ENCODE results near the gene SELP. TPM values are rescaled to one million over a fixed set of nuclear protein-coding genes. Genes with fewer than 3 reads are reported as not detected.

Gene SELP
- total and polyA plus RNA-seq, 7 donors = 0.23 to 9.4 (median 3.3) TPM; not detected in 1

DNA sequence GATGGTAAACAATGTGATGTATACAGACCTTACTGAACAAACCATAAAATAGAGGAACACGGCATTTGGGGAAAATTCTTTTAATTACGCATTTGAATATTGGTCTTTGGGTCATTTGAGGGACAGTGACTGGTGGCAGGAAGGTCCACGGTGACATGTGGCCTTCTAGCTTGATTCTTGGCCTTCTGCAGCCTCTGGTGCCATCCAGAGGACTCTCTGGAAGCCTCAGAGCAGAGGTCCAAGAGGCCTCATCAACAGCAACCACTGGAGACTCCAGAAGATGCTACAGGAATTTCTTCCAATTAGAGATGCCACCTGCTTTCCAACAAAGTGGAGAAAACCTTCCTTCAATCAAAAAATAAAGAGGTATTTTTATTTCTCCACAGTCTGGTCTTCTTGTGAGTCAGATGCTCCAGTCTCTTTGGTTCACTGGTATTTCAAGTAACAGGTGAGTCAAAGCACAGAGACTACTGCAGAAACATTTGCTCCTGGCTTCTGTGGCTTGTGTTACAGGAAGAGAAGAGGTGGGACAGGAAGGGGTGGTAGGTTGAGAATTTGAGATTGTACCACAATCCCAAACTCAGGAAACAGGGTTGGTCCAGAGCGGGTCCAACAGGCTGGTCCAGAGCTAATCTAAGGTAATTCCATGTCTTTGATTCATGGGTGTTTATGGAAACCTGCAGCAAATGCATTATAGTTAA, 41.0 kb downstream of the SELP start:
- H3K4me3 ChIP-seq = no peak overlapping the region
- H3K27ac ChIP-seq = no peak overlapping the region
- H3K27me3 ChIP-seq = peaks cover 0 to 11% (median 0%) of the 10 kb centered on the region in 3 donors
- WGBS, 2 donors = 77 to 79% methylated on average over 4 of the region's 4 CpGs
- no peaks in the 10 kb centered on the region for H3K9me3 ChIP-seq
- TF ChIP-seq EP300 (IDR thresholded peaks at IDR 0.05) (no peak), POLR2AphosphoS5 (IDR thresholded peaks at IDR 0.05) (no peak), POLR2A (IDR thresholded peaks at IDR 0.05) (no peak)
- TF ChIP-seq, protein P1, sequence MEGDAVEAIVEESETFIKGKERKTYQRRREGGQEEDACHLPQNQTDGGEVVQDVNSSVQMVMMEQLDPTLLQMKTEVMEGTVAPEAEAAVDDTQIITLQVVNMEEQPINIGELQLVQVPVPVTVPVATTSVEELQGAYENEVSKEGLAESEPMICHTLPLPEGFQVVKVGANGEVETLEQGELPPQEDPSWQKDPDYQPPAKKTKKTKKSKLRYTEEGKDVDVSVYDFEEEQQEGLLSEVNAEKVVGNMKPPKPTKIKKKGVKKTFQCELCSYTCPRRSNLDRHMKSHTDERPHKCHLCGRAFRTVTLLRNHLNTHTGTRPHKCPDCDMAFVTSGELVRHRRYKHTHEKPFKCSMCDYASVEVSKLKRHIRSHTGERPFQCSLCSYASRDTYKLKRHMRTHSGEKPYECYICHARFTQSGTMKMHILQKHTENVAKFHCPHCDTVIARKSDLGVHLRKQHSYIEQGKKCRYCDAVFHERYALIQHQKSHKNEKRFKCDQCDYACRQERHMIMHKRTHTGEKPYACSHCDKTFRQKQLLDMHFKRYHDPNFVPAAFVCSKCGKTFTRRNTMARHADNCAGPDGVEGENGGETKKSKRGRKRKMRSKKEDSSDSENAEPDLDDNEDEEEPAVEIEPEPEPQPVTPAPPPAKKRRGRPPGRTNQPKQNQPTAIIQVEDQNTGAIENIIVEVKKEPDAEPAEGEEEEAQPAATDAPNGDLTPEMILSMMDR (IDR thresholded peaks at IDR 0.05) = no peak
- H3K36me3 ChIP-seq = no peaks in the 10 kb centered on the region
- H3K4me1 ChIP-seq = peaks cover 0 to 12% (median 9%) of the 10 kb centered on the region in 4 donors
- intact Hi-C loops (cut with DNase I) = no loop called here
- DNase-seq = no peak

DNA sequence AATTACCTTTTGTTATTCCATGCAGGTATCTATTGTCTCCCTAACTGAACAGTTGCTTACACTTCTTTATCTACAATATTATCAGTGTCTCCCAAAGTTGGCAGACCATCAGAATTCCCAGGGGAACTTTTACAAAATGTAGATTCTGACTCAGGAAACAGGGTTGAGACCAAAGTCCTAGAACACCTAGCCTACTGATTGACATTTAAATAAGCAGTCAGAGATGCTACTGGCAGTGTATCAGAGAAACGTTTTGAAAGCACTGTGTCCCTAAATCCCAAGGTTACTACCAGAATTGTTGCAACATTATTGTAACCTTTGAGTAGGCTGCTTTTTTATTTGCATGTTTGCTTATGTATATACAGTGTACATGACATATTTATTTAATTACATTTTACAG, 41.8 kb downstream of the SELP start:
- no peak overlapping the region for H3K27ac ChIP-seq
- TF ChIP-seq EP300 (IDR thresholded peaks at IDR 0.05) (no peak), POLR2A (IDR thresholded peaks at IDR 0.05) (no peak), POLR2AphosphoS5 (IDR thresholded peaks at IDR 0.05) (no peak)
- TF ChIP-seq, protein P1 (IDR thresholded peaks at IDR 0.05) = no peak
- no peaks in the 10 kb centered on the region for H3K36me3 ChIP-seq
- no peaks in the 10 kb centered on the region for H3K9me3 ChIP-seq
- H3K4me1 ChIP-seq = peaks cover 0 to 12% (median 9%) of the 10 kb centered on the region in 4 donors
- intact Hi-C loops (cut with DNase I) = no loop called here
- no peak for DNase-seq
- H3K27me3 ChIP-seq = peaks cover 0 to 11% (median 0%) of the 10 kb centered on the region in 3 donors
- WGBS, 2 donors = 9 to 49% methylated on average over 1 of the region's 1 CpG
- no peak overlapping the region for H3K4me3 ChIP-seq

DNA sequence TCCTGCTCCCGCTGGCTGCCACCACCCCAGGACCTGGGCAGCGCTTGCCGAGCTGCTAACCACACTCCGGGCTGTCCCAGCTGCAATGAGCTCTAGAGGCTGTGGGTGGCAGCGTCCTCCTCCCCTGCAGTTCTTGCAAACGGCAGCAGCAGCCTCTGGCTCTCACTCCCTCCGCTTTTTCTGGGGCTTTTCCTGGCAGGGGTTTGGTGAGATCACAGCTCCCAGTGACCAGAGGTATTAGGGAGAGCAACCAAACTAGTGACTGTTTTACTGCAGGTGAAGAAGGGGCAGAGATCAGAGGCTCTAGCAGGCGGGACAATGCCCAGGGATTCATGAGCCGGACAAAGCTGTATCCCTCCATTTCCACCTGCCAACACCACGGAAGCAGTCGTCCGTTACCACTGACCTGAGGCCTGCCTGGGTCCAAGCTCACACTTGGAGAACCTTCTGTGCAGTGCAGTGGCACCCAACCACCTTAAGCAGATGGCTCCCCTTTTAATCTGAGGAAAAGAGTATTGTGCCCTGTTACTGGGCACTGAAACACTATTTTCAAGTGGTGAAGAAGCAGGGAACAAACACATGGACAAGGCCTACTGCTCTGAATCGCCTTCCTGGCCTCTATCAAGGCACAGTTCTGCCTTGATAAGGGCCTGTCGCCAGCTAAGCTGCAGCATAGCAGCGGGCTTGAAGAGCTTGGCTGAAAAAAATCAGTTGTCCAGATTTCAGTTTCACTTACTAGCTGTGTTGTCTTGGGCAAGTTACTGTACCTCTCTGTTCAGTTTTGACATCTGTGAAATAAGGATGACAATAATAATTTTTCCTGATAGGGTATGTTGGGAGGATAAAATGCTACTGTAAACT, 43.3 kb downstream of the SELP start, which contains the start of gene F5:
TSS of gene F5 (minus strand) at position 87 of the 861 bp plus-strand sequence. CDS start 95 bp downstream, outside the sequence.
- intact Hi-C loops (cut with DNase I) = no loop called here
- peak; percentile 76 for DNase-seq
- H3K36me3 ChIP-seq = no peaks in the 10 kb centered on the region
- no peak within 1 kb of the TSS for H3K27ac ChIP-seq
- H3K4me1 ChIP-seq = peaks cover 0 to 12% (median 9%) of the 10 kb centered on the region in 4 donors
- no peaks in the 10 kb centered on the region for H3K9me3 ChIP-seq
- WGBS, 2 donors = 18 to 36% methylated on average over 15 of the region's 15 CpGs
- TF ChIP-seq POLR2AphosphoS5 (IDR thresholded peaks at IDR 0.05) (no peak), POLR2A (IDR thresholded peaks at IDR 0.05) (no peak)
- TF ChIP-seq, protein P1 (IDR thresholded peaks at IDR 0.05) = peak in 2 of 4 experiments; percentile 22 to 23
- H3K4me3 ChIP-seq = peak within 1 kb of the TSS in 2 of 4 donors; percentile 3 to 11
- peaks cover 0 to 11% (median 0%) of the 10 kb centered on the region in 3 donors for H3K27me3 ChIP-seq

DNA sequence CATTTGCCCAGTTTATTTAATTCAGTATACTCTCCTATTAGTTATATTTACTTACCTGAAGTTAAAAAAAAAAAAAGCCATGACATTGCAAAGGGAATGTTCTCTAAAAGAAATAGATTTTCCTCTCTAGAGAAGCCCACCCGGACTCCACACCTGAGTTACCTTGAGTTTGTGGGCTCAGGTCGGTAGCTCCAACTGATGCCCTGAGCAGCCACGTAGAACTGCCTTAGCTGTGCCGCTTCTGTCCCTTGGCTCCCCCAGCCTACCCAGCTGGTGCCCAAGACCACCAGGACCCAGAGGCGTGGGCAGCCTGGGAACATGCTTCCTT, 43.9 kb downstream of the SELP start:
- H3K4me1 ChIP-seq = peaks cover 0 to 12% (median 9%) of the 10 kb centered on the region in 4 donors
- H3K4me3 ChIP-seq = peak overlapping the region in 2 of 4 donors; percentile 3 to 11
- intact Hi-C loops (cut with DNase I) = no loop called here
- no peak overlapping the region for H3K27ac ChIP-seq
- no peaks in the 10 kb centered on the region for H3K9me3 ChIP-seq
- no peak for DNase-seq
- WGBS, 2 donors = 9 to 22% methylated on average over 5 of the region's 5 CpGs
- TF ChIP-seq, protein P1 (IDR thresholded peaks at IDR 0.05) = no peak
- TF ChIP-seq POLR2A (IDR thresholded peaks at IDR 0.05) = no peak
- TF ChIP-seq EP300 (IDR thresholded peaks at IDR 0.05) = no peak
- TF ChIP-seq POLR2AphosphoS5 (IDR thresholded peaks at IDR 0.05) = no peak
- H3K36me3 ChIP-seq = no peaks in the 10 kb centered on the region
- peaks cover 0 to 11% (median 0%) of the 10 kb centered on the region in 3 donors for H3K27me3 ChIP-seq
